GM18517 (cell line): ENCODE results near the gene EPB41L3.
"Not testable (repeated sequence)": the region's sequence is repeated elsewhere in the genome, so short reads cannot be mapped to it uniquely, and the experiment has no call there.

Experiments
- ATAC-seq: cut with Tn5 transposase; IDR thresholded peaks from one replicate; pipeline ENCODE4 v1.9.1; 2021; ENCODE audit warnings: mild to moderate bottlenecking, moderate library complexity; ENCODE audit not compliant: unreplicated experiment

Gene EPB41L3

GRCh38 chr18:5500158-5500939 lies 43.4 kb downstream of the EPB41L3 start:
- no peak for ATAC-seq

- ATAC-seq: no peak
Observed at GRCh38 chr18:5498452-5498851, 45.3 kb downstream of the EPB41L3 start.

- ATAC-seq: no peak
Observed at GRCh38 chr18:5496305-5496704, 47.5 kb downstream of the EPB41L3 start.

DNA sequence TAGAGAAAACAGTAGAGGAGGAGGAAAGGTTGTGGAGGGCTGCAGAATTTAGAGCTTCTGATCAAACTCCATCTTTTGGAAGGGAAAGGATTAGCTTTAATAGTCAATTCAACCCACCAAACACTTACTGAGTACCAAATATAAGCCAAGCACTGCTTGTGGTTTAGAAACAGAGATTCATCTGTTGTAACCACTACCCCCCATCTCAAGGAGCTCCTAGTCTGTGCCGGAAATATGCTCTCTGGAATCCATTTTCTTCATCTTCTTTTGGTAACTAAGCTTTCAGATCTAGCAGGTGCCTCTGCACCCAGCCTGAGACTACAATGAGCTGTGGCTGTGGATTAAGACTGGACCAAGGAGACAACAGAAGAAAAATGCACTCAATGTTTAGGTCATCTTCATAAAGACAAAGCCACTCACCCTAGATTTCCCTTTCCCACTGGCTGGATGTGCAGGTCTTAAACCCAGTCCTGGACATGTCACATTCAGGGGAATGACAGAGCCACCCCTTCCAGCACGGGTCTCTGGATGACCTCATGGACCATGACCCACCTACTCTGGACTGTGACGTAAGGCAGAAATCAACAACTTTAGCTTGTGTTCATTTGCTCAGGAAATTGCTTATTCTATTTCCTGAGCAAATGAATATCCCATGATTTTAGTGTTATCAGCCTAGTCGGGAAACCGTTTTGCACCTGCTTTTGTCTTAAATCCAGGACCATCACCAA lies 52.9 kb downstream of the EPB41L3 start:
- no peak for ATAC-seq

GRCh38 chr18:5488844-5489243 lies 55.0 kb downstream of the EPB41L3 start:
- no peak for ATAC-seq

DNA sequence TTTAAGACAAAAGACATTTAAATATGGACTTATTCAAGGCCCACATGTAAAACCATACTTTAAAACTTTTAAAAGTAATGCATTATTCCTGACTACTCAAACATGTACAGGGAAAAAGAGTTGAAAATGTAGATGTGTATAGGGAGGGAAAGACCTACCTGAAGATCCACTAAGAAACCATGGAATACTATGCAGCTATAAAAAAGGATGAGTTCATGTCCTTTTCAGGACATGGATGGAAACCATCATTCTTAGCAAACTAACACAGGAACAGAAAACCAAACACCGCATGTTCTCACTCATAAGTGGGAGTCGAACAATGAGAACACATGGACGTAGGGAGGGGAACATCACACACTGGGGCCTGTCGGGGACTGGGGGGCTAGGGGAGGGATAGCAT lies 55.8 kb downstream of the EPB41L3 start:
- ATAC-seq: not testable (repeated sequence)

DNA sequence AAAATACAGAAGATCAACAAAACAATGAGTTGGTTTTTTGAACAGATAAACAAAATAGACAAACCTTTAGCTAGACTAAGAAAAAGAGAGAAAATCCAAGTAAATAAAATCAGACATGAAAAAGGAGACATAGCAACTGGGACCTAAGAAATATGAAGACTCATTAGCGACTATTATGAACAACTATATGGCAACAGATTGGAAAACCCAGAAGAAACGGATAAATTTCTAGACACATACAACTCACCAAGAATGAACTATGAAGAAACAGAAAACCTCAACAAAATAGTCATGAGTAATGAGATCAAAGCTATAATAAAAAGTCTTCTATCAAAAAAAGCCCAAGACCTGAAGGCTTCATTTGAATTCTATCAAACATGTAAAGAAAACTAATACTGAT lies 59.3 kb downstream of the EPB41L3 start:
- no peak for ATAC-seq

- no peak for ATAC-seq
Observed at GRCh38 chr18:5481621-5482020, 62.2 kb downstream of the EPB41L3 start.

DNA sequence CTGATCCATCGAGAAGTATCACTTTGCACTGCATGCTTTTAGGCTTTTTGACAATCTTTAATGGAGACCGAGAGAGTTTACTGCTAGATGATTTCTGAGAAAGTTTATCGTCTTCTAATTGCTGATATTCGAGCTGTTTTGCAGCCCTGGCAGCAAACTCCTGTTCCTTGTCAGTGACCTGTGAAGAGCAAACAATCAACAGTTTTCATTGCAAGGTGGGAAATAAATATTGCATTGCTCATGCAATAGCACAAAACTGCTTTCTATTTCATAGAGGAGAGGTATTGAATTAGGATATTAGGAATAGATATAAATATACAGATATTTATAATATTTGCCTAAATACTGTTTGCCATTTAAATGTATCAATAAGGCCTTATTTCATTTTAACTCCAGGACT lies 65.5 kb downstream of the EPB41L3 start:
- ATAC-seq: no peak

GRCh38 chr18:5476961-5477800 lies 66.6 kb downstream of the EPB41L3 start:
- ATAC-seq: no peak

GRCh38 chr18:5475267-5475666 lies 68.5 kb downstream of the EPB41L3 start:
- no peak for ATAC-seq

DNA sequence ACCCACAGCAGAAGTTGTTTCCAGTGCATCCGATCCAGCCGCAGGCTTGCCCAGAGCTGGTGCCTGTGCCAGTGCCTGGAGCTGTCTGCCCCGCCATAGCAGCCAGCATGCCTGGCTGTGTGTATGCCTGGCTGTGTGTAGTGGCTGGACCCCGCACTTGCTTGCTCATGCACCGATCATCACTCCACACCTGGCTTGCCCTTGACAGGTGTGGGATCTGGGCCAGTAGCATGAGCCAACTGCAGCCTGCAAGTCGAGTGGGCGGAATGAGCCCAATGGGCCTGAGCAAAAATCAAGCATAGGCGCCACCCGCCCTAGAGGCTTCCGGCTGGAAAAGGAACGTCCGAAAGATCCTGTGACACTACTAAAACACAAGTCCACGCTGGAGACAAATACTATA lies 74.5 kb downstream of the EPB41L3 start:
- ATAC-seq: no peak

- ATAC-seq: no peak
Observed at GRCh38 chr18:5468394-5468793, 75.4 kb downstream of the EPB41L3 start.

- no peak for ATAC-seq
Observed at GRCh38 chr18:5467671-5468070, 76.1 kb downstream of the EPB41L3 start.

GRCh38 chr18:5466256-5466655 lies 77.5 kb downstream of the EPB41L3 start:
- no peak for ATAC-seq

- no peak for ATAC-seq
Observed at GRCh38 chr18:5464251-5464650, 79.5 kb downstream of the EPB41L3 start.

GRCh38 chr18:5463831-5464230 lies 80.0 kb downstream of the EPB41L3 start:
- ATAC-seq: no peak

DNA sequence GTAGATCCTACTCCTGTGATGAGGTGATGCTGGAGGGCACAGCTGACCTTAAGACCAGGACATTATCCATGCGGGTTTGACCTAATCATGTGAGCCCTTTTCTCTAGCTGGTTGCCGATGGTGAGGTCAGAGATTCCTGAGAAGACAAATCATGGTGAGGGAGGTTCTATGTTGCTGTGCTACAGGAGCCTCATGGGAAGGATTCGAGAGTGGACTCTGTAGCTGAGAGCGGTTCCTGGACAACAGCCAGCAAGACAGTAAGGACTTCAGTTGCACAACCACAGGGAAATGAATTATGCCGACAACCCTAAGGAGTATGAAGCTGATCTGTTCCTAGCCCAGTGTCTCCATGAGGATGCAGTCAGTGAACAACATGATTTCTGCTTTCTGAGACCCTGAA lies 80.4 kb downstream of the EPB41L3 start:
- ATAC-seq: no peak

DNA sequence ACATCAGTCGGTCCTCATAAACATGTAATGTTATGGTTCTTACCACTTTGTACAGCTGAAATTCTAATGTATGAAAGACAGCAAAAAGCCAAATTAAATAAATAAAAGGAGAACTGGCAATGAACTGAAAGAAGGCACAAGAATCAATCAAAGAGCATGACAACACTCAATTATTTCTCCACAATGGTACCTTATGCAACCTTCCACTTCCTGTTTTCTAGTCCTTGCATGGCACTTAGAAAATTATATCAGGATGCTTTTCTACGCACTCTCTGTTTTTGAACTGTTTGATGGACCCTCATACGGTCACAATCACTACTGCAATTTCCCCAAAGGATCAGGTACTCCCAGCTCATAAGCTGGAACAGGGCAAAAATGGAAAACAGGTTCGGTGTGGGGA lies 81.6 kb downstream of the EPB41L3 start:
- ATAC-seq: no peak

- no peak for ATAC-seq
Observed at GRCh38 chr18:5461041-5461440, 82.8 kb downstream of the EPB41L3 start.

GRCh38 chr18:5457462-5457957 lies 86.3 kb downstream of the EPB41L3 start:
- ATAC-seq: no peak
